Activated naive CD8-positive, alpha-beta T cell treated with anti-CD3 and anti-CD28 coated beads, Interleukin-2, amount 10 ng/mL, durations not matched to agents 7 days and 5 days (primary cell): Measurements from ENCODE around the gene RPL34. TPM values are rescaled to one million over a fixed set of nuclear protein-coding genes. Genes with fewer than 3 reads are reported as not detected.

Experiments used
- ATAC-seq: fragments of 150-1000 bp; cut with Tn5 transposase; one replicate; pipeline ENCODE4 v1.10.0; 2021; ENCODE audit warnings: low read depth, moderate library complexity
- POLR2A ChIA-PET: fragments of 350-600 bp; sonication (Branson Sonifier 250); formaldehyde crosslinking; loops from one replicate; lab custom pipeline; 2021; ENCODE audit warnings: antibody characterized with exemption; lab: Charles Lee
- DNase-seq: peaks from one replicate; pipeline ENCODE4 v3.0.0; 2021
- H3K27ac Mint-ChIP-seq: one replicate; pipeline ENCODE4 v1.8.0; 2022; ENCODE audit warnings: mild to moderate bottlenecking, mixed read lengths
- H3K27me3 Mint-ChIP-seq: one replicate; pipeline ENCODE4 v1.8.0; 2022; ENCODE audit warnings: mild to moderate bottlenecking, moderate library complexity, mixed read lengths
- H3K36me3 Mint-ChIP-seq: one replicate; pipeline ENCODE4 v1.8.0; 2021; ENCODE audit warnings: mild to moderate bottlenecking, mixed read lengths
- H3K4me1 Mint-ChIP-seq: one replicate; pipeline ENCODE4 v1.8.0; 2021; ENCODE audit warnings: mixed read lengths
- H3K4me3 Mint-ChIP-seq: one replicate; pipeline ENCODE4 v1.8.0; 2022; ENCODE audit warnings: mild to moderate bottlenecking, moderate library complexity, mixed read lengths
- H3K9me3 Mint-ChIP-seq: one replicate; pipeline ENCODE4 v1.8.0; 2021; ENCODE audit warnings: mixed read lengths
- total RNA-seq, 2 experiments: library from RNA; stranded (reverse); gene quantifications; one replicate each; pipeline ENCODE4 v1.2.3, GENCODE V29; 2021

The RPL34 gene
- total RNA-seq, 2 experiments from 2014 or later = 1,432 to 1,506 TPM

GRCh38 chr4:108636246-108636645 is 15.9 kb downstream of the RPL34 start:
- POLR2A ChIA-PET = interaction anchor here (1.2 kb wide), 1 partner anchor 11 kb away, joined by 3 read pairs; no protein-coding TSS in a partner anchor
- no peak overlapping the region for H3K4me3 Mint-ChIP-seq
- DNase-seq (no peak), ATAC-seq (no peak)
- peaks cover 2% of the 10 kb centered on the region for H3K4me1 Mint-ChIP-seq
- H3K27me3 Mint-ChIP-seq = no peaks in the 10 kb centered on the region
- H3K36me3 Mint-ChIP-seq = peaks cover 13% of the 10 kb centered on the region
- H3K27ac Mint-ChIP-seq = no peak overlapping the region
- H3K9me3 Mint-ChIP-seq = no peaks in the 10 kb centered on the region

DNA sequence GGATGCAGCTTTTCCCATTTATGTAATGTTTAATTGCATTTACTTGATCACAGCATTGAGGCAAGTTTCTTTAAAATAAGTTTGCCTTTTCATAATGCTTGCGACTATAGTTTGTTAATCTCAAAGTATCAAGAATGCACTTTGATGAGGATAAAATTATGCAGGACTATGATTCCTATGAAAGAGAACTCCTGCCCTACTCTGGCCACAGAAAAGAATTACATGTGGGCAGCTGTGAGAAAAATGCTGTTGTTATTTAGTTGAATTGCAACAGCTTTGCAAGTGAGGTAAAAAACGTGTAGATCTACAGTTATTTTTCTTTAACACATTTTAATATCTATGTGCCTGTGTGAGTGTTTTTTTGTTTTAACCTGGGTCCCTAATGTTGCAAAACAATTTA is 17.5 kb downstream of the RPL34 start:
- POLR2A ChIA-PET = no interaction called here
- Mint-ChIP-seq H3K27ac (no peak overlapping the region), H3K36me3 (peaks cover 12% of the 10 kb centered on the region), H3K27me3 (no peaks in the 10 kb centered on the region), H3K4me1 (peaks cover 2% of the 10 kb centered on the region), H3K9me3 (no peaks in the 10 kb centered on the region), H3K4me3 (no peak overlapping the region)
- DNase-seq (no peak), ATAC-seq (no peak)

GRCh38 chr4:108644237-108644636 is 23.9 kb downstream of the RPL34 start:
- DNase-seq = no peak
- Mint-ChIP-seq H3K4me1 (peaks cover 3% of the 10 kb centered on the region), H3K27ac (no peak overlapping the region), H3K9me3 (no peaks in the 10 kb centered on the region), H3K4me3 (no peak overlapping the region), H3K27me3 (no peaks in the 10 kb centered on the region), H3K36me3 (peaks cover 2% of the 10 kb centered on the region)
- no peak for ATAC-seq
- POLR2A ChIA-PET = no interaction called here

DNA sequence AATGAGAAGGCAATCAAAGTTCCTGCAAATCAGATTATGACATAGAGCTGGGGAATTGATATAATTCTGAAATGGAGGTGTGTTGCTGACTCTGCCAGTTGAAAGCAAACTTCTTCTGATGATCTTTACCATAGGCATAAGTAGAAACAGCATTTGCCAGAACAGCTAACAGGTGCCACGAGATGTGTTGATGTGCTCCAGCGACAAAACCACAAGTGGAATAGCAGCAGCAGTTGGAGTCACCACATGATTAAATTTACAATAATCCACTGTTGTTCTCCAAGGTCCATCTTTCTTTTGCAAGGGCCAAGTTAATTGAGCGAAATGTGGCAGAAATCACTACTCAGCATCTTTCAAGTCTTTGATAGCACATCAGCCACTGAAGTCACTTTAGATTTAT is 26.3 kb downstream of the RPL34 start:
- Mint-ChIP-seq H3K27ac (no peak overlapping the region), H3K36me3 (peaks cover 2% of the 10 kb centered on the region), H3K9me3 (no peaks in the 10 kb centered on the region), H3K27me3 (no peaks in the 10 kb centered on the region), H3K4me1 (peaks cover 13% of the 10 kb centered on the region), H3K4me3 (no peak overlapping the region)
- DNase-seq (no peak), ATAC-seq (no peak)
- POLR2A ChIA-PET = interaction anchor here (0.5 kb wide), 1 partner anchor 644 kb away, joined by 5 read pairs; no protein-coding TSS in a partner anchor

DNA sequence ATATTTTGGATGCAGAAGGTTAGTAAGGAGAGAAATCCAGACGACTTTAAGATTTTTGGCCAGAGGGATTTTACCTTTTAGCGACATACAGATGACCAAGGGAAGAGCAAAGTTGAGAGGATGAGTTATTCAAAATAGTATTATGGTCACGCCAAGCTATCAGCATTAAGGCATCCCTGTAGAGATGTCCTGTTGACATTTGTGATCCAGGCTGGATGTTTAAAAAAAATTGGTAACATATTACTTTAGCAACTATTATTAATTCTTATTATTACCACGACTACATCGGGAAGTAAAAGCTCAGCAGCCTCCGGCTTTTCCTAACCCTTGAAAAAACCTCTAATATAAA is 29.5 kb downstream of the RPL34 start:
- ATAC-seq (no peak), DNase-seq (no peak)
- Mint-ChIP-seq H3K9me3 (no peaks in the 10 kb centered on the region), H3K4me3 (peak overlapping the region; percentile 87), H3K27me3 (no peaks in the 10 kb centered on the region), H3K36me3 (peaks cover 11% of the 10 kb centered on the region), H3K4me1 (peaks cover 18% of the 10 kb centered on the region), H3K27ac (peak overlapping the region; percentile 52)
- POLR2A ChIA-PET = interaction anchor here (0.6 to 2.1 kb wide), 2 partner anchors 20 to 30 kb away, joined by 4 to 15 read pairs; partner anchors contain the start of gene RPL34

DNA sequence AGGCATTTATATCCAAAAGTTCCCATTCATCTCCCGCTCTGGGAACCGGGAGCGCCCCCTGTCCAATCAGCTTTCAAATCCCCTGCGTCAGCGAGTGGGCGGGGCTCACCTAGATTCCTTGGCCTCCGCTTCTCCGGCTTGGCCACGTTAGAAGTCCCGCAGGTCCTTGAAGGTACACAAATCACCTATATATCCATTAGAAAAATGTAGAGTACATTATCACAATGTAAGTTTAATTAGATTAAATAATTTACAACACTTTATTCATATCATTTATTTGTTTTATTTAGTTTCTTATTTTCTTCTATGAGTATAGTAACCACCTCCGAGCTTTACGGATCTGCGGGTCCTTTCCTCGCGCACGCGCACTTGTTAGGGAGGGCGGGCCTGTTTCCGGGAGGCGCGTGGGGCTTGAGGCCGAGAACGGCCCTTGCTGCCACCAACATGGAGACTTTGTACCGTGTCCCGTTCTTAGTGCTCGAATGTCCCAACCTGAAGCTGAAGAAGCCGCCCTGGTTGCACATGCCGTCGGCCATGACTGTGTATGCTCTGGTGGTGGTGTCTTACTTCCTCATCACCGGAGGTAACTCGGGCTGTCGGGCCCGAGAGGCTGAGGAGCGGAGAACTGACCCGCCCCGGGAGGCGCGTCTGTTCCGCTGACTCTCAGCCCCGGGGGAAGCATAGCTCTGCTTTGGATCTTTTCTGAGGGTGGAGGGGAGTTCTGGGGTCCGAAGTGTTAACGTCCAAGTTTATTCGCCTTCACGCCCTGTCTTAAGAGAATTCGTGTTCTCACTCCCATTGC is 30.0 kb downstream of the RPL34 start, which contains the start of gene OSTC:
Gene OSTC (plus strand): TSS at position 388 of the 802 bp plus-strand sequence. CDS start 57 bp downstream, at position 445.
- no peaks in the 10 kb centered on the region for H3K9me3 Mint-ChIP-seq
- peak within 1 kb of the TSS; percentile 87 for H3K4me3 Mint-ChIP-seq
- POLR2A ChIA-PET = interaction anchor here (0.6 to 2.1 kb wide), 2 partner anchors 20 to 30 kb away, joined by 4 to 15 read pairs; partner anchors contain the start of gene RPL34
- peaks cover 18% of the 10 kb centered on the region for H3K4me1 Mint-ChIP-seq
- H3K27ac Mint-ChIP-seq = peak within 1 kb of the TSS; percentile 78
- DNase-seq = peak; percentile 93
- peaks cover 11% of the 10 kb centered on the region for H3K36me3 Mint-ChIP-seq
- peak; percentile 91 for ATAC-seq
- H3K27me3 Mint-ChIP-seq = no peaks in the 10 kb centered on the region

GRCh38 chr4:108651014-108651791 is 30.8 kb downstream of the RPL34 start:
- Mint-ChIP-seq H3K9me3 (no peaks in the 10 kb centered on the region), H3K27me3 (no peaks in the 10 kb centered on the region), H3K27ac (peak overlapping the region; percentile 78), H3K4me1 (peaks cover 20% of the 10 kb centered on the region), H3K36me3 (peaks cover 11% of the 10 kb centered on the region), H3K4me3 (peak overlapping the region; percentile 87)
- no peak for ATAC-seq
- DNase-seq = no peak
- POLR2A ChIA-PET = interaction anchor here (2.1 kb wide), 1 partner anchor 31 kb away, joined by 15 read pairs; the partner anchor contains the start of gene RPL34

DNA sequence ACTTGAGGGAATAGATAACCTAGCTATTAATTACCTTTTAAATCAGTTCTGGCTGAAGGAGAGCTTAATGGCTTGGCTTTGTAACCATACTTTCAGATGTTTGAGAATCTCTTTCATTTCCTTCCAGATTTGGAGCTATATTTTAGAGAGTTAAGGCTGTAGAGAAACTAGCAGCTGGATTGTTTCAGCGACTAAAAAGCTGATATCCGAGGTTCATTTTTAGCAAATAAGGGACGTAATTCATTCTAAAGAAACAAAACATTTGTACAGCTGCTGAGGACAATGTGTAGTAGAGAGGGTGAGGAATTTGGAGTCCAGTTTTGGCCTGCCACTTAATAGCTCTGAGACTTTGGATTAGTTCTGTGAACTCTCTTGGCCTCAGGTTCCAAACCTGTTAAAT is 42.3 kb downstream of the RPL34 start:
- H3K27ac Mint-ChIP-seq = no peak overlapping the region
- no peaks in the 10 kb centered on the region for H3K4me1 Mint-ChIP-seq
- H3K36me3 Mint-ChIP-seq = peaks cover 22% of the 10 kb centered on the region
- POLR2A ChIA-PET = no interaction called here
- ATAC-seq = no peak
- no peak for DNase-seq
- H3K9me3 Mint-ChIP-seq = no peaks in the 10 kb centered on the region
- H3K27me3 Mint-ChIP-seq = no peaks in the 10 kb centered on the region
- H3K4me3 Mint-ChIP-seq = no peak overlapping the region

DNA sequence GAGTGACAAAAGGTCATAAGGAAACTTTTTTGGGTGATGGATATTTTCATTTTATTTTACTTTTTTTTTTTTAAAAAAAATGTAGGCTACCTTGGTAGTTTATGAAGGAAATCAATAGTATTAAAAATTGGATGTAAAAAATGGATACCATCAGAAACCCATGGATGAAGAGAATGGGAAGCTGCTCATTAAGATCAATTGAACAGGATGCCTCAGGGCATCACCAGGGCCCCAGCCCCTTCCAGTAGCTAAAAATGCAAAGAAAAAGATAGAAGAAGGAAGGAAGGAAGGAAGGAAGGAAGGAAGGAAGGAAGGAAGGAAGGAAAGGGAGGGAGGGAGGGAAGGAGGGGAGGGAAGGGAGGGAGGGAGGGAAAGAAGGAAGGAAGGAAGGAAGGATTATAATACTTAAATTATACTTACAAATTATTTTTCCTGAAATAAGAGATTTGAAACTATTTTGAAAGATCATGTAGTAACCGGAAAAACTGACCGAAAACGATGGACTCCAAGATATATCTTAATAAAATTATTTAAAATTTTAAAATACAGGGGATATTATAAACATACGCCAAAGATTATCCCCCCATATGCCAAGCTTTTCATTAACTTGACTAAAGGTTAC is 54.1 kb downstream of the RPL34 start:
- no peaks in the 10 kb centered on the region for H3K27me3 Mint-ChIP-seq
- ATAC-seq = no peak
- no peak overlapping the region for H3K27ac Mint-ChIP-seq
- DNase-seq = no peak
- H3K4me3 Mint-ChIP-seq = no peak overlapping the region
- peaks cover 18% of the 10 kb centered on the region for H3K36me3 Mint-ChIP-seq
- H3K4me1 Mint-ChIP-seq = no peaks in the 10 kb centered on the region
- POLR2A ChIA-PET = no interaction called here
- H3K9me3 Mint-ChIP-seq = no peaks in the 10 kb centered on the region

Other genes with a start within 250 kb of the RPL34 start
- gene OSTC, start 30.0 kb downstream of the RPL34 start, total RNA-seq = 10 to 100 TPM; 55.0 to 58.4 TPM
- not detected for gene ETNPPL, start 142.5 kb downstream of the RPL34 start, total RNA-seq